Subcutaneous adipose tissue (tissue), 4 donors: ENCODE data around the gene SLC44A3. TPM values are rescaled to one million over a fixed set of nuclear protein-coding genes. Genes with fewer than 3 reads are reported as not detected.

Experiments
- CTCF ChIP-seq: fragments of 450-650 bp; IDR thresholded peaks from one replicate; pipeline ENCODE4 v1.5.1; 2016; ENCODE audit warnings: low read depth, mild to moderate bottlenecking, control low read depth, antibody characterized with exemption, moderate library complexity
- total RNA-seq, 4 donors: library from RNA; depleted of rRNA; stranded (reverse); fragments of >200 nt; gene quantifications; one replicate each; pipeline ENCODE4 v1.1.0, GENCODE V29; 2016

SLC44A3 gene
- total RNA-seq, 4 donors from 2014 or later: 0.98 to 2.3 (median 1.5) TPM

GRCh38 chr1:94792473-94793295, 27.5 kb upstream of the SLC44A3 start:
- TF ChIP-seq CTCF: no peak

- no peak for TF ChIP-seq CTCF
These were observed 26.9 kb upstream of the SLC44A3 start for GRCh38 chr1:94793296-94793656.

DNA sequence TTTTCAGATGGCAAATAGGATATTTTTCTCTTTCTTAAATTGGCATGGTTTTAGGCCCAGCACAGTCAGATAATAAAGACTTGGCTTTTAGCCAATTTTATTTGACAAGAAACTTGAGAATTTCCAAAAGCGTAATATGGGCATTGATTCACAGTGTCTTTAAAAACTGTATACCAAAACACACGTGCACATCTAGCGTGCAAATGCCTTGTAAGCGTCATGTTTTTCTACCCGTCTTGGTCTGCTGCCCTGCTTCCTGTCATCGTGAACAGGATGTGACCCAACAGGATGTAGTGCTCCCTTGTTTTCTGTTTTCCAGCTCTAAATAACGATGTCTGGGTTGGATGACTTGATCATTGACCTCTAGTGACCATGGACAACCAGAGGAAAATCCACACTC, 24.7 kb upstream of the SLC44A3 start:
- no peak for TF ChIP-seq CTCF

GRCh38 chr1:94796266-94796665, 23.9 kb upstream of the SLC44A3 start:
- no peak for TF ChIP-seq CTCF

DNA sequence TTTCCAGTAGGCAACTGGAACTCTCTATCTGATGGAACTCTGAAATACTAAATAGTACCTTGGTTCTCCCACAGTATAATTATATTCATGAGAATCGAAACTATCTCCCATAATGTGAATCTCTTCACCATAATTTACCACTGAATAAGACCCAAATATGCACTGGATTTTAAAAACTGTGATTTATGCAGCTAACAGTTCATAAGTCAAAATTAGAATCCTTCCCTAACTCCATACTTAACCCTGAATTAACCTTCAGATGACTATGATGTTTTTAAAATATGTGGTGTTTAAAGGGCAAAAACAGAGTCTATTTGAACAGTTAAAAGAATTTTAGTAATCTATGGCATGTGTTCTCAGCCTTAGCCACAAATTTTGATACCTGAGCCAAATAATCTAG, 22.9 kb upstream of the SLC44A3 start:
- TF ChIP-seq CTCF: no peak

DNA sequence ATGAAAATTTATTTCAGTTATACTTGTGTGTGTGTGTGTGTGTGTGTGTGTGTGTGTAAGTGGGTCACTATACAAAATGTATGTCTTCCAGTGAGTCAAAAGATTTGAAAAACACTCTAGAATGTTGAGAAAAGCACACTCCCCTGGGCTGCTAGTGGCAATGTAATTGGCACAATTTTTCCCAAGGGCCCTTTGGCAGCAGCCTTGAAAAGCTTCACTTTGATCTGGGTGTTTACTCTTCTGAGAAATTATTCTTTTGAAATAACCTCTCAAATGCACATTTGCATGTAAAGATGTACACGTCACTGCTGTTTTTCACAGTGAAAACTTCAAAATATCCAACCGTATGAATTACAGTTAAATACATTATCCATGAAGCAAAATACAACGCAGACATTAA, 22.1 kb upstream of the SLC44A3 start:
- TF ChIP-seq CTCF: no peak

DNA sequence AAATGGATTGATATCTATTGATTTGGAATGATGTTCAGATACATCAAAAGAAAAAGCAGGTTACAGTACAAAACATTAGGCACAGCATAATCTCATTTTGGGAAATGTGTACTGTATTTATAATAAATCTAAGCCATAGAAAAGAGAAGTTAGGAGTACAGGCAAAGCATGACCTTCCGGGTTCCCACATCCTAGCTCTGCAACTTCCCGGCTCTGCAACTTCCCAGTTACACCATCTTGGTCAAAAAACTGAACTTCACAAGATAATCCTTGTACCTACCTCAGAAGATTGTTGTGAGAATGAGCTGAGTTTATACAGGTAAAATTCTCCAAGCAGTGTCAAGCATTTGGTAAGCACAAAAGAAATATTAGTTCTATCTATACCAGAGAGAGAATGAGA, 21.7 kb upstream of the SLC44A3 start:
- no peak for TF ChIP-seq CTCF
